ENCODE data around the gene RNU4-1. TPM values are rescaled to one million over a fixed set of nuclear protein-coding genes. Genes with fewer than 3 reads are reported as not detected.
"Not testable (repeated sequence)": the region's sequence is repeated elsewhere in the genome, so short reads cannot be mapped to it uniquely, and the experiment has no call there.

Gene RNU4-1
- polyA plus RNA-seq (ENCODE audit: insufficient read length in 12 of 12), result not detected
- long read RNA-seq, donor 1, partial matches to known transcripts, result 0 of 1 reads
- long read RNA-seq, donor 1, other reads (novel, unspliced or antisense), result 0 of 1 reads
- long read RNA-seq, donor 2, result 0 reads
- long read RNA-seq, donor 3, partial matches to known transcripts, result 0 of 1 reads
- long read RNA-seq, donor 3, other reads (novel, unspliced or antisense), result 0 of 1 reads
- long read RNA-seq, donor 4, result 0 reads
- long read RNA-seq, donor 5, result 0 reads
- long read RNA-seq, donor 6, partial matches to known transcripts, result 10 of 10 reads
- long read RNA-seq, donor 6, other reads (novel, unspliced or antisense), result 0 of 10 reads
- long read RNA-seq, donor 7, partial matches to known transcripts, result 7 of 7 reads
- long read RNA-seq, donor 7, other reads (novel, unspliced or antisense), result 0 of 7 reads
- long read RNA-seq, donor 8, result 0 reads
- long read RNA-seq, donor 9, result 0 reads
- long read RNA-seq, donor 10, result 0 reads
- long read RNA-seq, donor 11, partial matches to known transcripts, result 11 of 11 reads
- long read RNA-seq, donor 11, other reads (novel, unspliced or antisense), result 0 of 11 reads

GRCh38 chr12:120292661-120293531, at the start of gene RNU4-1:
RNU4-1 (minus strand) TSS chr12:120293237.
- DNase-seq, result peak; percentile 89

- DNase-seq, result no peak
These were observed 49.4 kb upstream of the RNU4-1 start for GRCh38 chr12:120342175-120343038.

GRCh38 chr12:120339256-120339655, 46.2 kb upstream of the RNU4-1 start:
- no peak for DNase-seq

- DNase-seq, result no peak
These were observed 44.7 kb upstream of the RNU4-1 start for GRCh38 chr12:120337730-120338129.

GRCh38 chr12:120336392-120336791, 43.4 kb upstream of the RNU4-1 start:
- DNase-seq, result not testable (repeated sequence)

GRCh38 chr12:120335447-120335846, 42.4 kb upstream of the RNU4-1 start:
- DNase-seq, result not testable (repeated sequence)

GRCh38 chr12:120332523-120332922, 39.5 kb upstream of the RNU4-1 start:
- no peak for DNase-seq

- DNase-seq, result no peak
These were observed 39.0 kb upstream of the RNU4-1 start for GRCh38 chr12:120332041-120332440.

GRCh38 chr12:120331390-120331789, 38.4 kb upstream of the RNU4-1 start:
- no peak for DNase-seq

GRCh38 chr12:120328228-120328627, 35.2 kb upstream of the RNU4-1 start:
- no peak for DNase-seq

GRCh38 chr12:120327593-120327992, 34.6 kb upstream of the RNU4-1 start, which contains the start of gene PLA2G1B:
PLA2G1B (minus strand) TSS chr12:120327779; CDS start chr12:120327753, 26 bp downstream.
- DNase-seq, result no peak

GRCh38 chr12:120324841-120325417, 31.9 kb upstream of the RNU4-1 start:
- DNase-seq, result no peak

- DNase-seq, result no peak
These were observed 30.7 kb upstream of the RNU4-1 start for GRCh38 chr12:120323772-120324171.

GRCh38 chr12:120321382-120322202, 28.6 kb upstream of the RNU4-1 start:
- no peak for DNase-seq

GRCh38 chr12:120317224-120318105, 24.4 kb upstream of the RNU4-1 start:
- DNase-seq, result peak; percentile 97

GRCh38 chr12:120316798-120317223, 23.8 kb upstream of the RNU4-1 start:
- no peak for DNase-seq

GRCh38 chr12:120314220-120314619, 21.2 kb upstream of the RNU4-1 start:
- DNase-seq, result no peak

GRCh38 chr12:120301962-120302815, 9.2 kb upstream of the RNU4-1 start, which contains the start of gene SIRT4:
SIRT4 (plus strand) TSS chr12:120302321; CDS start chr12:120303562, 1,241 bp downstream.
- peak; percentile 94 for DNase-seq

Data from muscle of arm (tissue), 14 donors.